CD4-positive, alpha-beta T cell (primary cell): ENCODE measurements around the gene DLG1. TPM values are rescaled to one million over a fixed set of nuclear protein-coding genes. Genes with fewer than 3 reads are reported as not detected.

Source experiments
- ATAC-seq: fragments of 200-7000 bp; cut with Tn5 transposase; one replicate; pipeline ENCODE4 v1.10.0; 2022; ENCODE audit warnings: mild to moderate bottlenecking; ENCODE audit not compliant: poor library complexity
- CTCF ChIA-PET: fragments of 350-600 bp; sonication (Branson Sonifier 250); formaldehyde crosslinking; loops from one replicate; lab custom pipeline; 2021; ENCODE audit warnings: antibody characterized with exemption, inconsistent platforms; lab: Charles Lee
- POLR2A ChIA-PET: fragments of 350-600 bp; sonication (Branson Sonifier 250); formaldehyde crosslinking; loops from one replicate; lab custom pipeline; 2021; ENCODE audit warnings: antibody characterized with exemption, inconsistent platforms; lab: Charles Lee
- DNase-seq, 14 experiments: peaks; one replicate each; pipeline ENCODE4 v3.0.0-alpha.2; 2013 to 2020; ENCODE audit warnings: mixed read lengths in 2 of 14
- H3K27ac ChIP-seq, 2 donors: one replicate each; pipeline versions ENCODE4 v1.5.1 to v1.7.0; 2013; ENCODE audit warnings: low read length in 2 of 2, low read depth in 1 of 2, mild to moderate bottlenecking in 1 of 2
- H3K27me3 ChIP-seq, 2 experiments: 1 replicate in 1 of 2; 2 replicates in 1 of 2; pipeline versions ENCODE4 v1.6.1 to v1.7.0; 2013; ENCODE audit warnings: low read length in 2 of 2, control low read depth in 1 of 2, mild to moderate bottlenecking in 1 of 2, moderate library complexity in 1 of 2; ENCODE audit not compliant: insufficient read depth in 2 of 2, control insufficient read depth in 1 of 2
- H3K36me3 ChIP-seq: one replicate; pipeline ENCODE4 v1.6.1; 2013; ENCODE audit warnings: low read length, control low read depth; ENCODE audit not compliant: insufficient read depth
- H3K4me1 ChIP-seq: one replicate; pipeline ENCODE4 v1.6.1; 2013; ENCODE audit warnings: low read length, control low read depth; ENCODE audit not compliant: insufficient read depth
- H3K4me3 ChIP-seq: one replicate; pipeline ENCODE4 v1.5.1; 2013; ENCODE audit warnings: mild to moderate bottlenecking, low read length, moderate library complexity
- H3K9me3 ChIP-seq, 2 experiments: 1 replicate in 1 of 2; 2 replicates in 1 of 2; pipeline versions ENCODE4 v1.6.1 to v1.7.0; 2013; ENCODE audit warnings: low read length in 2 of 2, mild to moderate bottlenecking in 2 of 2, control low read depth in 1 of 2, moderate library complexity in 1 of 2; ENCODE audit not compliant: control insufficient read depth in 1 of 2, insufficient read depth in 1 of 2
- H3K27ac Mint-ChIP-seq: one replicate; pipeline ENCODE4 v1.8.0; 2020; ENCODE audit warnings: mixed read lengths
- H3K27me3 Mint-ChIP-seq: one replicate; pipeline ENCODE4 v1.8.0; 2021; ENCODE audit warnings: mixed read lengths
- H3K36me3 Mint-ChIP-seq: one replicate; pipeline ENCODE4 v1.8.0; 2021; ENCODE audit warnings: low read depth, mixed read lengths
- H3K4me1 Mint-ChIP-seq: one replicate; pipeline ENCODE4 v1.8.0; 2021; ENCODE audit warnings: low read depth, mixed read lengths
- H3K4me3 Mint-ChIP-seq: one replicate; pipeline ENCODE4 v1.8.0; 2020; ENCODE audit warnings: mild to moderate bottlenecking, mixed read lengths
- H3K9me3 Mint-ChIP-seq: one replicate; pipeline ENCODE4 v1.8.0; 2020; ENCODE audit warnings: mixed read lengths
- CTCF ChIP-seq: fragments of 200-600 bp; IDR thresholded peaks from one replicate; pipeline ENCODE4 v1.8.0; 2022; ENCODE audit warnings: antibody characterized with exemption, mild to moderate bottlenecking
- intact Hi-C, 2 experiments: fragments of 100-400 bp; cut with DNase I in 1 of 2; cut with micrococcal nuclease in 1 of 2; formaldehyde crosslinking; loops; one replicate each; pipeline versions ENCODE4 v1.15.1 to v1.9.0; 2023 to 2025; cut with DNase I, micrococcal nuclease
- total RNA-seq, 174 experiments: library from RNA in 2 of 174; stranded (reverse) in 2 of 174; gene quantifications; one replicate each; pipeline ENCODE4 v1.2.3 and lab custom pipeline; 2021 to 2026

The DLG1 gene
- total RNA-seq, 2 experiments from 2014 or later = 86.8 to 91.8 TPM

- Histone ChIP-seq H3K4me3 (no peak overlapping the region), H3K27ac (no peak overlapping the region), H3K27me3 (no peaks in the 10 kb centered on the region), H3K4me1 (no peaks in the 10 kb centered on the region), H3K9me3 (no peaks in the 10 kb centered on the region), H3K36me3 (peaks cover 3% of the 10 kb centered on the region)
- intact Hi-C loops = loop anchor here (2.0 to 10.0 kb wide), 3 partner anchors 185 to 352 kb away; no protein-coding TSS in a partner anchor
- no peaks in the 10 kb centered on the region for H3K27me3 Mint-ChIP-seq
- peaks cover 13% of the 10 kb centered on the region for H3K36me3 Mint-ChIP-seq
- no peak for DNase-seq
- POLR2A ChIA-PET = no interaction called here
- H3K27ac Mint-ChIP-seq = peak overlapping the region; percentile 52
- peaks cover 18% of the 10 kb centered on the region for H3K4me1 Mint-ChIP-seq
- no peak for TF ChIP-seq CTCF
- ATAC-seq = no peak
- H3K9me3 Mint-ChIP-seq = no peaks in the 10 kb centered on the region
- CTCF ChIA-PET = no interaction called here
- H3K4me3 Mint-ChIP-seq = no peak overlapping the region
Measured at GRCh38 chr3:197189623-197190022, 108.8 kb downstream of the DLG1 start.

DNA sequence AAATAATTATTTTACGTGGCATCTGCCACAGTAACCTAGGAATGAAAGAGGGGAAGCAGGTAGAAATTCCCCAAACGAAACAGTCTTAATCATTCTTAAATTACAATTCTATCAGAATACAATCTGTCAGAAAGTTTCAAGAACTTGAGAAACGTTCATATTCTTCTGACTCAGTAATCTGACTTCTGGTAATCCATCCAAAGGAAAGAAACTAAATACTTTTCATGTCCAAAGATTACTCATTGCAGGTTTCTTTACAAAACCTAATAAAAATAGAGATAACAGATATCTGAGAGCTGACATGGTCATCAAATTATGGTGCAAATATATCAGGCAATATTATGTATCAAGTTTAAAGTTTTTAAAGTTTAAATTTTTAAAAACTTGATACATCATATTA, 109.4 kb downstream of the DLG1 start:
- intact Hi-C loops = loop anchor here (2.0 to 10.0 kb wide), 3 partner anchors 184 to 352 kb away; no protein-coding TSS in a partner anchor
- Histone ChIP-seq H3K27ac (no peak overlapping the region), H3K4me3 (no peak overlapping the region), H3K27me3 (no peaks in the 10 kb centered on the region), H3K36me3 (peaks cover 3% of the 10 kb centered on the region), H3K9me3 (no peaks in the 10 kb centered on the region), H3K4me1 (no peaks in the 10 kb centered on the region)
- no peak for TF ChIP-seq CTCF
- H3K4me3 Mint-ChIP-seq = no peak overlapping the region
- POLR2A ChIA-PET = no interaction called here
- H3K36me3 Mint-ChIP-seq = peaks cover 13% of the 10 kb centered on the region
- H3K4me1 Mint-ChIP-seq = peaks cover 18% of the 10 kb centered on the region
- ATAC-seq (no peak), DNase-seq (no peak)
- CTCF ChIA-PET = interaction anchor here (0.7 kb wide), 1 partner anchor 159 kb away, joined by 3 read pairs; the partner anchor contains the start of gene MELTF
- no peaks in the 10 kb centered on the region for H3K27me3 Mint-ChIP-seq
- H3K9me3 Mint-ChIP-seq = no peaks in the 10 kb centered on the region
- peak overlapping the region; percentile 52 for H3K27ac Mint-ChIP-seq

DNA sequence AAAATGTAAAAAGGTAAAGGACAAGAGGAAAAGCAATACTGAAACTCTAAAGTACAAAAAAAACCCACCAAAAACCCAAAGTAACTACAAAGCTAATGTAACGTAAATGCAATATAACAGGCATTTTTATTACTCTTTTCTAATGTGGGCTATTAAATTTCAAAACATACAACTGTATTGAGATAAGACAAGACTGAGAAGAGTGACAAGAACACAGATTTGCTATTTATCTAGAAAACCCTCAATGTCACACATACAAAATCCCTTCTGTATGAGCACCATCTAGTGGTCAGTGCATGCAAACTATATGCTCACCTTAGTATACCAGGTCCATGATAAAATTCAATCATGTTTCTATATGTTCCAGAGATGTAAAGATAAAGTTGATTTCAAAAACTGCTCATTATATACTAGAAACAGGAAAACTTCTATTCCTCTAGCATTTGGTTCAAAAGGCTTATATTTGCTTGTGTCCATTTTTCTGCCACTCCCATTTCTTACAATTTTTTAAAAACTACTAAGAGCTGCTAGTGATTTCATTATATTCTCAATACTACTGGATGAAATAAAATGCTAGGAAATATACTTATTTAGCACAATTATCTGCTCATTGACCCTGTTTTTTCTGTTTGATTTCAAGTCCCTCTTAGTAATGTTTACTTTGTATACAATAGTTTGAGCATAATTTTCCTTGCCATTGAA, 111.4 kb downstream of the DLG1 start:
- ChIA-PET CTCF (interaction anchor here (0.7 to 1.4 kb wide), 2 partner anchors 35 to 184 kb away, joined by 3 to 4 read pairs; no protein-coding TSS in a partner anchor), POLR2A (interaction anchor here (1.2 kb wide), 1 partner anchor 185 kb away, joined by 3 read pairs; no protein-coding TSS in a partner anchor)
- Mint-ChIP-seq H3K36me3 (peaks cover 4% of the 10 kb centered on the region), H3K4me1 (peaks cover 18% of the 10 kb centered on the region), H3K9me3 (no peaks in the 10 kb centered on the region), H3K27me3 (no peaks in the 10 kb centered on the region), H3K4me3 (no peak overlapping the region), H3K27ac (no peak overlapping the region)
- intact Hi-C loops = loop anchor here (2.0 to 10.0 kb wide), 5 partner anchors 182 to 350 kb away; no protein-coding TSS in a partner anchor
- Histone ChIP-seq H3K36me3 (peaks cover 3% of the 10 kb centered on the region), H3K27ac (no peak overlapping the region), H3K4me1 (no peaks in the 10 kb centered on the region), H3K9me3 (no peaks in the 10 kb centered on the region), H3K27me3 (no peaks in the 10 kb centered on the region), H3K4me3 (no peak overlapping the region)
- TF ChIP-seq CTCF = peak; percentile 97
- peak; percentile 86 for ATAC-seq
- peak in 4 of 14 experiments; percentile 23 to 75 (median 66) for DNase-seq
